ENCODE data around the gene WNT8A.

WNT8A gene

GRCh38 chr5:138092301-138092700 lies 8.5 kb downstream of the WNT8A start:
- DNase-seq, result no peak

GRCh38 chr5:138093036-138093435 lies 9.2 kb downstream of the WNT8A start:
- no peak for DNase-seq

GRCh38 chr5:138095100-138095907 lies 11.5 kb downstream of the WNT8A start:
- DNase-seq, result no peak

- no peak for DNase-seq
Observed at GRCh38 chr5:138096363-138096762, 12.5 kb downstream of the WNT8A start.

- no peak for DNase-seq
Observed at GRCh38 chr5:138096997-138097828, 13.4 kb downstream of the WNT8A start.

- no peak for DNase-seq
Observed at GRCh38 chr5:138102454-138103318, 18.9 kb downstream of the WNT8A start.

- no peak for DNase-seq
Observed at GRCh38 chr5:138103319-138103637, 19.4 kb downstream of the WNT8A start.

- no peak for DNase-seq
Observed at GRCh38 chr5:138105709-138106108, 21.9 kb downstream of the WNT8A start.

- no peak for DNase-seq
Observed at GRCh38 chr5:138107213-138107612, 23.4 kb downstream of the WNT8A start.

- peak in 1 of 3 experiments; percentile 35 for DNase-seq
Observed at GRCh38 chr5:138109463-138110265, 25.8 kb downstream of the WNT8A start.

GRCh38 chr5:138110266-138110963 lies 26.6 kb downstream of the WNT8A start:
- peak in 2 of 3 experiments; percentile 44 to 82 for DNase-seq

- DNase-seq, result no peak
Observed at GRCh38 chr5:138111181-138111580, 27.3 kb downstream of the WNT8A start.

GRCh38 chr5:138111937-138112336 lies 28.1 kb downstream of the WNT8A start:
- no peak for DNase-seq

GRCh38 chr5:138115254-138115653 lies 31.4 kb downstream of the WNT8A start:
- no peak for DNase-seq

- DNase-seq, result no peak
Observed at GRCh38 chr5:138128334-138128733, 44.5 kb downstream of the WNT8A start.

- no peak for DNase-seq
Observed at GRCh38 chr5:138129347-138129746, 45.5 kb downstream of the WNT8A start.

- DNase-seq, result no peak
Observed at GRCh38 chr5:138132543-138132942, 48.7 kb downstream of the WNT8A start.

GRCh38 chr5:138138949-138139780 lies 55.3 kb downstream of the WNT8A start, which contains the start of gene NME5:
Gene NME5, minus strand, starts transcription at chr5:138139428. Its CDS starts 648 bp downstream, at chr5:138138780.
- peak; percentile 71 to 86 (median 72) for DNase-seq

GRCh38 chr5:138139781-138140090 lies 55.9 kb downstream of the WNT8A start:
- DNase-seq, result no peak

- DNase-seq, result no peak
Observed at GRCh38 chr5:138140268-138140667, 56.4 kb downstream of the WNT8A start.
